H1 (cell line): ENCODE results near the gene CTSH. TPM values are rescaled to one million over a fixed set of nuclear protein-coding genes. Genes with fewer than 3 reads are reported as not detected.

ENCODE experiments used
- CTCF ChIA-PET: fragments of 300-600 bp; sonication (Branson Sonifier 250); formaldehyde crosslinking; loops from one replicate; lab custom pipeline; 2021; ENCODE audit not compliant: partially characterized antibody; lab: Charles Lee
- POLR2A ChIA-PET: fragments of 300-600 bp; sonication (Branson Sonifier 250); formaldehyde crosslinking; loops from one replicate; lab custom pipeline; 2021; ENCODE audit warnings: inconsistent platforms; ENCODE audit not compliant: partially characterized antibody; lab: Charles Lee
- DNase-seq, 2 experiments: peaks; one replicate each; pipeline versions ENCODE4 v3.0.0 to v3.0.0-alpha.2; 2010 to 2022; ENCODE audit warnings: low spot score in 2 of 2, low read depth in 1 of 2, mixed read lengths in 1 of 2
- FAIRE-seq: peaks from 2 replicates; lab custom pipeline; 2011; peaks lifted over from hg19 to GRCh38; lab: Jason Lieb, UNC
- H2AFZ ChIP-seq: 2 replicates; pipeline ENCODE4 v1.8.1; 2012; ENCODE audit warnings: low read length, inconsistent platforms
- H2AK5ac ChIP-seq: 2 replicates; pipeline ENCODE4 v1.6.1; 2013; ENCODE audit warnings: low read depth, low read length
- H2BK120ac ChIP-seq: replicated peaks from 2 replicates; pipeline ENCODE3; 2013; ENCODE audit warnings: low read depth, low read length, inconsistent platforms
- H2BK12ac ChIP-seq: 2 replicates; pipeline ENCODE4 v1.6.1; 2013; ENCODE audit warnings: low read depth, low read length
- H2BK15ac ChIP-seq: 2 replicates; pipeline ENCODE4 v1.6.1; 2013; ENCODE audit warnings: low read length
- H2BK20ac ChIP-seq: 2 replicates; pipeline ENCODE4 v1.6.1; 2013; ENCODE audit warnings: low read length
- H2BK5ac ChIP-seq: 2 replicates; pipeline ENCODE4 v1.6.1; 2013; ENCODE audit warnings: low read depth, low read length
- H3K14ac ChIP-seq: 2 replicates; pipeline ENCODE4 v1.6.1; 2013; ENCODE audit warnings: inconsistent platforms; ENCODE audit not compliant: insufficient read length
- H3K18ac ChIP-seq: 2 replicates; pipeline ENCODE4 v1.6.1; 2013; ENCODE audit warnings: low read length; ENCODE audit errors: extremely low read depth
- H3K23ac ChIP-seq: 2 replicates; pipeline ENCODE4 v1.6.1; 2013; ENCODE audit warnings: inconsistent platforms; ENCODE audit not compliant: insufficient read length
- H3K23me2 ChIP-seq: 2 replicates; pipeline ENCODE4 v1.6.1; 2013; ENCODE audit warnings: low read depth, low read length
- H3K27ac ChIP-seq: 2 replicates; pipeline ENCODE4 v1.6.1; 2011; ENCODE audit warnings: low read depth, low read length, inconsistent platforms
- H3K27me3 ChIP-seq, 4 experiments: replicated peaks in 1 of 4; 1 replicate in 1 of 4; 2 replicates in 3 of 4; pipeline versions ENCODE4 v1.6.1 to v1.8.1; 2011 to 2013; ENCODE audit warnings: low read length in 3 of 4, mild to moderate bottlenecking in 3 of 4, inconsistent platforms in 2 of 4, mixed read lengths in 2 of 4, moderate library complexity in 1 of 4; ENCODE audit not compliant: control insufficient read depth in 3 of 4, insufficient read depth in 3 of 4; ENCODE audit errors: extremely low read depth in 1 of 4
- H3K36me3 ChIP-seq, 4 experiments: 2 replicates each; pipeline versions ENCODE4 v1.6.1 to v1.8.1; 2011 to 2013; ENCODE audit warnings: mild to moderate bottlenecking in 4 of 4, low read length in 3 of 4, moderate library complexity in 2 of 4, control low read depth in 1 of 4, inconsistent platforms in 1 of 4; ENCODE audit not compliant: insufficient read depth in 4 of 4, control insufficient read depth in 2 of 4
- H3K4ac ChIP-seq: replicated peaks from 2 replicates; pipeline ENCODE3; 2013; ENCODE audit warnings: low read length, low read depth, mixed read lengths, inconsistent platforms; ENCODE audit not compliant: insufficient read length
- H3K4me1 ChIP-seq, 4 experiments: replicated peaks in 1 of 4; 1 replicate in 1 of 4; 2 replicates in 3 of 4; pipeline versions ENCODE4 v1.6.1 to v1.8.1; 2011 to 2013; ENCODE audit warnings: low read length in 3 of 4, inconsistent platforms in 2 of 4, mixed read lengths in 1 of 4; ENCODE audit not compliant: insufficient read depth in 4 of 4, control insufficient read depth in 3 of 4
- H3K4me2 ChIP-seq, 2 experiments: 2 replicates each; pipeline versions ENCODE4 v1.6.1 to v1.8.1; 2011 to 2013; ENCODE audit warnings: low read depth in 2 of 2, low read length in 2 of 2, control low read depth in 1 of 2, inconsistent platforms in 1 of 2, mild to moderate bottlenecking in 1 of 2; ENCODE audit not compliant: insufficient read depth in 1 of 2
- H3K4me3 ChIP-seq, 4 experiments: fragments of 200-600, 300-600 bp in 1 of 4; sonication (generic), shearing (Covaris generic), sonication (Bioruptor Twin) in 1 of 4; 2 replicates each; pipeline versions ENCODE4 v1.5.1 to v1.8.1; 2011 to 2016; ENCODE audit warnings: low read length in 4 of 4, low read depth in 3 of 4, control low read depth in 2 of 4, inconsistent platforms in 2 of 4, mild to moderate bottlenecking in 2 of 4, mixed read lengths in 1 of 4, moderate library complexity in 1 of 4; ENCODE audit not compliant: insufficient read depth in 2 of 4; ENCODE audit errors: extremely low read depth in 1 of 4
- H3K56ac ChIP-seq: replicated peaks from 2 replicates; pipeline ENCODE3; 2013; ENCODE audit warnings: low read depth, mild to moderate bottlenecking, mixed read lengths, low read length, inconsistent platforms; ENCODE audit not compliant: insufficient read length
- H3K79me1 ChIP-seq: 2 replicates; pipeline ENCODE4 v1.6.1; 2013; ENCODE audit warnings: low read depth, low read length, control low read depth
- H3K79me2 ChIP-seq, 2 experiments: 2 replicates each; pipeline versions ENCODE4 v1.6.1 to v1.8.1; 2012 to 2013; ENCODE audit warnings: low read length in 2 of 2, mild to moderate bottlenecking in 2 of 2, inconsistent platforms in 1 of 2; ENCODE audit not compliant: insufficient read depth in 2 of 2, control insufficient read depth in 1 of 2
- H3K9ac ChIP-seq, 4 experiments: replicated peaks in 1 of 4; 1 replicate in 1 of 4; 2 replicates in 3 of 4; pipeline versions ENCODE4 v1.6.1 to v1.8.1; 2011 to 2013; ENCODE audit warnings: low read depth in 3 of 4, low read length in 3 of 4, control low read depth in 2 of 4, mild to moderate bottlenecking in 2 of 4, moderate library complexity in 2 of 4, inconsistent platforms in 1 of 4; ENCODE audit errors: extremely low read depth in 1 of 4
- H3K9me3 ChIP-seq, 2 experiments: 2 replicates each; pipeline versions ENCODE4 v1.6.1 to v1.8.1; 2012 to 2013; ENCODE audit warnings: mild to moderate bottlenecking in 2 of 2, moderate library complexity in 2 of 2, control low read depth in 1 of 2, inconsistent platforms in 1 of 2, low read depth in 1 of 2, low read length in 1 of 2, mixed read lengths in 1 of 2; ENCODE audit not compliant: insufficient read depth in 2 of 2
- H4K20me1 ChIP-seq, 2 experiments: replicated peaks in 1 of 2; 2 replicates each; pipeline versions ENCODE3 to v1.8.1; 2011 to 2013; ENCODE audit warnings: inconsistent platforms in 2 of 2, low read length in 2 of 2, mild to moderate bottlenecking in 1 of 2; ENCODE audit not compliant: insufficient read depth in 2 of 2, control insufficient read depth in 1 of 2
- H4K5ac ChIP-seq: 2 replicates; pipeline ENCODE4 v1.6.1; 2013; ENCODE audit warnings: low read length, low read depth, mixed read lengths, inconsistent platforms; ENCODE audit not compliant: insufficient read length
- H4K8ac ChIP-seq: 2 replicates; pipeline ENCODE4 v1.8.0; 2013; ENCODE audit warnings: mild to moderate bottlenecking, moderate library complexity, low read length, inconsistent platforms; ENCODE audit not compliant: insufficient read depth; ENCODE audit errors: extremely low read depth
- H4K91ac ChIP-seq: replicated peaks from 2 replicates; pipeline ENCODE3; 2013; ENCODE audit warnings: low read length, mixed read lengths, inconsistent platforms; ENCODE audit not compliant: insufficient read length
- RNF2 ChIP-seq: fragments of 200-900, 300-1000 bp; sonication (generic); IDR thresholded peaks from 2 replicates; pipeline ENCODE4 v1.7.1; 2016; ENCODE audit warnings: borderline replicate concordance, low read depth, mild to moderate bottlenecking, antibody characterized with exemption, low read length; ENCODE audit not compliant: poor library complexity, severe bottlenecking; ENCODE audit errors: missing control alignments
- WGBS, 2 experiments: shearing (Covaris generic) in 1 of 2; methylation state at CpG; one replicate each; pipeline versions ENCODE4 v1.1.6 to v1.1.7; 2013 to 2015; ENCODE audit warnings: low lambda C conversion rate in 2 of 2, mixed read lengths in 2 of 2, inconsistent platforms in 1 of 2, low coverage in 1 of 2, missing lambda C conversion rate in 1 of 2; ENCODE audit not compliant: insufficient replicate concordance in 2 of 2, insufficient coverage in 1 of 2, insufficient read length in 1 of 2; ENCODE audit errors: extremely low coverage in 1 of 2, missing lambda C conversion rate in 1 of 2; 5-methylcytosine and 5-hydroxymethylcytosine counted together
- polyA plus RNA-seq, 7 experiments: library from polyadenylated mRNA; depleted of rRNA in 3 of 7; stranded (reverse) in 5 of 7; unstranded in 2 of 7; fragments of >200 nt in 5 of 7; fragments of 200-250 nt in 2 of 7; gene quantifications; 1 replicate in 5 of 7; 2 replicates in 1 of 7; 4 replicates in 1 of 7; pipeline versions ENCODE4 v1.2.1 to v1.2.3, GENCODE V29; 2011 to 2013; ENCODE audit warnings: missing spikeins in 2 of 7, mixed read lengths in 2 of 7
- total RNA-seq: library from RNA; stranded (reverse); fragmentation: NEBNext Ultra II Directional; extraction: Animal tissue kit (Norgen Biotek cat#: 25700); gene quantifications from 2 replicates; pipeline ENCODE4 v1.2.1, GENCODE V29; 2021

CTSH gene
- total and polyA plus RNA-seq, 2 of the 8 experiments (the other 6 are each of a cell fraction or from before 2014, with no cell fraction given): 34.0 to 36.8 TPM

DNA sequence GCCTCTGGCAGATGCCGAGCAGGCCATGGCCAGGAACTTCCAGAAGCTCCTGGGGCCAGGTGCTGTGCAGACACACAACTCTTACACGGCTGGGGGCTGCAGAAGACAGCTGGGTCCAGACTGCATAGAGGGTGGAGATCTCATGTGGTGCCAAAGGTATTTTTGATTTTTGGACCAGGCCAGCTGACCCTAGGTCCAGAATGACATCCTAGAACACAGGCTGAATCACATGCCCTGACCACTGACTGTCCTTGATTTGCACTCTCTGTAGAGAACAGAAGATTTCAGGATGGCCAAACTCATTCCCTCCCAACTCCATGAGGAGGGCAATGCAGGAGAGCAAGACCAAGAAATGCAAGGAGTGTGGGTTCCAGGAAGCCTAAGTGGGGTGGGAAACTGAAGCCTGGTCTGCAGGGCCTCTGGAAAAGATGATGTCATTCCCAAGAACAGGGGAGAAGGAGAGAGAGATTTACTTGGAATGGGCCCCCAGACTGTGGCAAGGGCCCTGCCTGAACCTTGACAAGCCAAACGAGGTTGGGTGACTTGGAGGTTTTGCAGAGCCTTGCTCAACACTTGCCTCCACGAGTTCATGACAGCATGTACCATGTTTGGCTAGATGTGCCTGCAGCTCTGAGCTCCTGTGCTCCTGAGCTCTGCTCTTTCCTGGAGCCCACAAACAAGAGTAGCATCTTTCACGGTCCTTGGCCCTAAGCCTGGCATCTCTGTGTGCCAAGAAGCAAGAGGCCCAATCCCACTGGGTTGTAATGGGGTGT, 38.5 kb upstream of the CTSH start:
- Histone ChIP-seq H3K79me2 (no peaks in the 10 kb centered on the region), H2AFZ (no peak overlapping the region), H2BK15ac (no peak overlapping the region), H3K27ac (no peak overlapping the region), H2AK5ac (no peak overlapping the region), H3K56ac (no peak overlapping the region), H4K8ac (no peak overlapping the region), H3K4me3 (no peak overlapping the region), H4K20me1 (no peaks in the 10 kb centered on the region), H3K4me1 (no peaks in the 10 kb centered on the region; a peak in 2 of 7 replicates), H3K4me2 (no peak overlapping the region), H3K18ac (no peak overlapping the region), H2BK12ac (no peak overlapping the region), H4K91ac (no peak overlapping the region), H4K5ac (no peak overlapping the region), H3K14ac (no peak overlapping the region), H2BK5ac (no peak overlapping the region), H2BK120ac (no peak overlapping the region), H3K79me1 (no peaks in the 10 kb centered on the region), H3K9me3 (no peaks in the 10 kb centered on the region), H3K23ac (no peak overlapping the region), H3K36me3 (no peaks in the 10 kb centered on the region), H3K4ac (no peak overlapping the region), H3K27me3 (peaks cover 0 to 11% (median 7%) of the 10 kb centered on the region in 4 experiments; a peak in 3 of 7 replicates), H3K23me2 (no peaks in the 10 kb centered on the region), H2BK20ac (no peak overlapping the region), H3K9ac (no peak overlapping the region)
- WGBS, 2 experiments: 75% methylated on average over 5 of the region's 5 CpGs; no CpG with 5 or more reads in 1 of the 2 experiments
- CTCF ChIA-PET: interaction anchor here (2.4 to 8.1 kb wide), 2 partner anchors 8 to 75 kb away, joined by 9 to 123 read pairs; no protein-coding TSS in a partner anchor
- FAIRE-seq: no peak
- POLR2A ChIA-PET: no interaction called here
- DNase-seq: no peak
- no peak for TF ChIP-seq RNF2
